OCI-LY1 (cell line): ENCODE data around the gene RAB11FIP4.

ENCODE experiments used
- H2AFZ ChIP-seq: fragments of 200-600 bp; sonication (generic), shearing (Covaris generic); 2 replicates; pipeline ENCODE4 v1.6.0; 2014; ENCODE audit warnings: antibody characterized with exemption, mild to moderate bottlenecking, low read length
- H3F3A ChIP-seq: fragments of 200-600 bp; sonication (generic), shearing (Covaris generic); 2 replicates; pipeline ENCODE4 v1.6.0; 2014; ENCODE audit warnings: mild to moderate bottlenecking, antibody characterized with exemption, low read length, moderate library complexity; ENCODE audit not compliant: insufficient read depth
- H3K27ac ChIP-seq: fragments of 200-600 bp; sonication (generic); 2 replicates; pipeline ENCODE4 v1.5.1; 2014; ENCODE audit warnings: low read length, mixed run types, mild to moderate bottlenecking, low read depth; ENCODE audit not compliant: poor library complexity, severe bottlenecking
- H3K27me3 ChIP-seq: fragments of 200-600 bp; sonication (generic); 2 replicates; pipeline ENCODE4 v1.6.0; 2014; ENCODE audit warnings: antibody characterized with exemption, mild to moderate bottlenecking, low read length, moderate library complexity; ENCODE audit not compliant: insufficient read depth
- H3K36me3 ChIP-seq: fragments of 200-600 bp; sonication (generic); 2 replicates; pipeline ENCODE4 v1.6.1; 2014; ENCODE audit warnings: mild to moderate bottlenecking, antibody characterized with exemption, low read length, moderate library complexity, mixed read lengths; ENCODE audit not compliant: insufficient read depth
- H3K4me1 ChIP-seq: fragments of 200-600 bp; sonication (generic); 2 replicates; pipeline ENCODE4 v1.5.1; 2014; ENCODE audit warnings: mild to moderate bottlenecking, low read length, moderate library complexity; ENCODE audit not compliant: insufficient read depth, severe bottlenecking
- H3K4me2 ChIP-seq: fragments of 200-600 bp; sonication (generic), shearing (Covaris generic); 2 replicates; pipeline ENCODE4 v1.6.1; 2014; ENCODE audit warnings: low read length
- H3K4me3 ChIP-seq: fragments of 200-600 bp; sonication (generic); 2 replicates; pipeline ENCODE4 v1.5.1; 2014; ENCODE audit warnings: low read length, low read depth, mild to moderate bottlenecking, mixed read lengths; ENCODE audit not compliant: poor library complexity, severe bottlenecking
- H3K79me2 ChIP-seq: fragments of 200-600 bp; shearing (Covaris generic); 2 replicates; pipeline ENCODE4 v1.6.1; 2016; ENCODE audit warnings: mixed run types, low read length, mixed read lengths; ENCODE audit not compliant: insufficient read depth
- H3K9ac ChIP-seq: fragments of 200-600 bp; sonication (generic), shearing (Covaris generic); 2 replicates; pipeline ENCODE4 v1.6.1; 2014; ENCODE audit warnings: mild to moderate bottlenecking, low read length, mixed read lengths
- H3K9me2 ChIP-seq: fragments of 200-600 bp; sonication (generic), shearing (Covaris generic); 2 replicates; pipeline ENCODE4 v1.6.1; 2014; ENCODE audit warnings: low read depth, mild to moderate bottlenecking, low read length, mixed read lengths
- H3K9me3 ChIP-seq: fragments of 200-600 bp; shearing (Covaris generic); 2 replicates; pipeline ENCODE4 v1.6.1; 2014; ENCODE audit warnings: low read length, mixed read lengths
- H4K20me1 ChIP-seq: fragments of 200-600 bp; sonication (generic), shearing (Covaris generic); 2 replicates; pipeline ENCODE4 v1.6.0; 2016; ENCODE audit warnings: mild to moderate bottlenecking, low read length; ENCODE audit not compliant: insufficient read depth
- EZH2 ChIP-seq: fragments of 200-600 bp; sonication (generic), shearing (Covaris generic); IDR thresholded peaks from 2 replicates; pipeline ENCODE4 v1.8.0; 2017; ENCODE audit warnings: borderline replicate concordance, mixed run types, mild to moderate bottlenecking, antibody characterized with exemption, low read length, moderate library complexity, mixed read lengths
- TF ChIP-seq, protein P1 (sequence below): fragments of 200-600 bp; sonication (generic), shearing (Covaris generic); IDR thresholded peaks from 2 replicates; pipeline ENCODE4 v1.5.1; 2017; ENCODE audit warnings: mild to moderate bottlenecking, antibody characterized with exemption, low read length, moderate library complexity, mixed read lengths

RAB11FIP4 gene

GRCh38 chr17:31443386-31443785, 51.9 kb downstream of the RAB11FIP4 start:
- Histone ChIP-seq H3K4me1 (no peaks in the 10 kb centered on the region), H3K9me3 (no peaks in the 10 kb centered on the region), H3K27ac (no peak overlapping the region), H3K9me2 (no peaks in the 10 kb centered on the region), H4K20me1 (no peaks in the 10 kb centered on the region), H3K4me2 (no peak overlapping the region), H3K9ac (no peak overlapping the region), H3K79me2 (no peaks in the 10 kb centered on the region), H3K36me3 (no peaks in the 10 kb centered on the region), H3F3A (no peaks in the 10 kb centered on the region), H3K4me3 (no peak overlapping the region), H2AFZ (no peak overlapping the region), H3K27me3 (no peaks in the 10 kb centered on the region)
- TF ChIP-seq, protein P1, sequence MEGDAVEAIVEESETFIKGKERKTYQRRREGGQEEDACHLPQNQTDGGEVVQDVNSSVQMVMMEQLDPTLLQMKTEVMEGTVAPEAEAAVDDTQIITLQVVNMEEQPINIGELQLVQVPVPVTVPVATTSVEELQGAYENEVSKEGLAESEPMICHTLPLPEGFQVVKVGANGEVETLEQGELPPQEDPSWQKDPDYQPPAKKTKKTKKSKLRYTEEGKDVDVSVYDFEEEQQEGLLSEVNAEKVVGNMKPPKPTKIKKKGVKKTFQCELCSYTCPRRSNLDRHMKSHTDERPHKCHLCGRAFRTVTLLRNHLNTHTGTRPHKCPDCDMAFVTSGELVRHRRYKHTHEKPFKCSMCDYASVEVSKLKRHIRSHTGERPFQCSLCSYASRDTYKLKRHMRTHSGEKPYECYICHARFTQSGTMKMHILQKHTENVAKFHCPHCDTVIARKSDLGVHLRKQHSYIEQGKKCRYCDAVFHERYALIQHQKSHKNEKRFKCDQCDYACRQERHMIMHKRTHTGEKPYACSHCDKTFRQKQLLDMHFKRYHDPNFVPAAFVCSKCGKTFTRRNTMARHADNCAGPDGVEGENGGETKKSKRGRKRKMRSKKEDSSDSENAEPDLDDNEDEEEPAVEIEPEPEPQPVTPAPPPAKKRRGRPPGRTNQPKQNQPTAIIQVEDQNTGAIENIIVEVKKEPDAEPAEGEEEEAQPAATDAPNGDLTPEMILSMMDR = no peak
- no peak for TF ChIP-seq EZH2

GRCh38 chr17:31444026-31444425, 52.6 kb downstream of the RAB11FIP4 start:
- no peak overlapping the region for H2AFZ ChIP-seq
- TF ChIP-seq EZH2 = no peak
- TF ChIP-seq, protein P1 = no peak
- no peak overlapping the region for H3K4me2 ChIP-seq

GRCh38 chr17:31446195-31446967, 54.9 kb downstream of the RAB11FIP4 start:
- H2AFZ ChIP-seq = no peak overlapping the region
- no peaks in the 10 kb centered on the region for H3K36me3 ChIP-seq
- H3K4me3 ChIP-seq = no peak overlapping the region
- no peak overlapping the region for H3K9ac ChIP-seq
- no peaks in the 10 kb centered on the region for H3K9me3 ChIP-seq
- no peaks in the 10 kb centered on the region for H3K4me1 ChIP-seq
- no peaks in the 10 kb centered on the region for H4K20me1 ChIP-seq
- no peaks in the 10 kb centered on the region for H3F3A ChIP-seq
- H3K27ac ChIP-seq = no peak overlapping the region
- no peak for TF ChIP-seq EZH2
- TF ChIP-seq, protein P1 = no peak
- no peaks in the 10 kb centered on the region for H3K79me2 ChIP-seq
- no peaks in the 10 kb centered on the region for H3K9me2 ChIP-seq
- 0 out of 2 replicates have a peak, but pooled peaks cover 6% of the 10 kb centered on the region for H3K27me3 ChIP-seq
- no peak overlapping the region for H3K4me2 ChIP-seq

More at GRCh38 chr17:31444026-31444425, 52.6 kb downstream of the RAB11FIP4 start:
- H3K9ac ChIP-seq = no peak overlapping the region
- no peaks in the 10 kb centered on the region for H3K36me3 ChIP-seq
- H3K27me3 ChIP-seq = no peaks in the 10 kb centered on the region
- H3K9me2 ChIP-seq = no peaks in the 10 kb centered on the region
- no peak overlapping the region for H3K27ac ChIP-seq
- no peaks in the 10 kb centered on the region for H3F3A ChIP-seq
- H3K4me3 ChIP-seq = no peak overlapping the region
- no peaks in the 10 kb centered on the region for H3K9me3 ChIP-seq
- H3K79me2 ChIP-seq = no peaks in the 10 kb centered on the region
- H4K20me1 ChIP-seq = no peaks in the 10 kb centered on the region
- H3K4me1 ChIP-seq = no peaks in the 10 kb centered on the region
